ENCODE results near the gene RNF180.

GRCh38 chr5:64292611-64293215 lies 127.1 kb downstream of the RNF180 start:
- no peak for TF ChIP-seq CTCF (IDR thresholded peaks at IDR 0.05)
- TF ChIP-seq POLR2A (IDR thresholded peaks at IDR 0.05): no peak
